ENCODE data around the gene PRPF40B.

PRPF40B gene

DNA sequence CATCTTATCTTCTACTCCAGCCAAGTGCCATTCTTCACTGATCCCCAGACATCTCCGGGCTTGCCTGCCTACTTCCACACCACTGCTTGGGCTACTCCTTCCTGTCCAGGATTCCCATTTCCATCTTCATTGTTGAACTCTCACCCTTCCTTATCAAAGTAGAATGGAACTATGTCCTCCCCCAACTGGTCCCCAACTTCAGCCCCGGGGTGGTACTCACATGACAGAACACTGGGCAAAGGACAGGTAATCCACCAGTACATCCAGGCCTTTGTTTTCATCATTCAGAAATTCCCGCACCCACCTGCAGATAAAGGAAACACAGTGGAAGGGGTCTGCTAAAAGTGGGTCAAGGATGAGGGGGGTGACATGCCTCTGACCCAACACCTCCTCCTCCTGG lies 38.4 kb downstream of the PRPF40B start:
- DNase-seq: no peak

DNA sequence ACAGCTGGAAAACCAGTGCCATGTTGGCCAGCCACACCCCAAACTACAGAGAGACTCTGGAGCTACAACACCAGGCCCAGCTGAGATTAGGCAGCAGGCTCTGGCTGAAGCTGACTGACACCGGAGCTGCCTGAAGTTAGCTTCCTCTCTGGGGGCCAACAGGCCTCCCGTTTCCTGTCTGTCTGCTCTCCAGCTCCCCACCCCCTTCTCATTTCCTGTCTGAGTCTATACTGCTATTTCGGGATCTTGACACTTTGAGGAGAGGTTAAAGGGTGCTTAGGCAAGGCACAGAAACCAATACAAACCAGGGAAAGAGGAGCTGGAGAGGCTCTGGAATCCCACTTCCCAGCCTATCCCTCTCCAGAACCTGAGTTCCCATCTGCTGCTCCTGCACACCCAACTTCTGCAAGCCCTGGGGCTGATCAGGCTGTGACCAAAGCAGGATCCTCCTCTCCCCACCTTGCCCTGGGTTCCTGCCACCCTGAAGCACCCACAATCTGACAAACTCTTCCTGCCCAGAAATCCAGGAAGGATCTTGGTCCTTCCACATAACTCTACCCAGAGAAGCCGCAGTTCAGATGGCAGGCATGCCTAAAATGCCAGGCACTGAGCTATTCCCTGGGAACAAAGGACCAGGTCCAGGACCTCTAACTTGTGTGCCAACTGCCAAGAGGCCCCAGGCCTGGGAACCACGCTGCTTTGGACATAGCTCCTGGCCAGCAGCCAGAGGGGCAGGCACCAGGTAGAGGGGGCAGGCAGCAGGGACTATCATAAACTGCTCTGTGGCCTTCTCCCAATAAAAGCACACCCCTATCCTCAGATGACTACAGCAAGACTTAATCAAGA lies 39.9 kb downstream of the PRPF40B start:
- peak; percentile 95 for DNase-seq

DNA sequence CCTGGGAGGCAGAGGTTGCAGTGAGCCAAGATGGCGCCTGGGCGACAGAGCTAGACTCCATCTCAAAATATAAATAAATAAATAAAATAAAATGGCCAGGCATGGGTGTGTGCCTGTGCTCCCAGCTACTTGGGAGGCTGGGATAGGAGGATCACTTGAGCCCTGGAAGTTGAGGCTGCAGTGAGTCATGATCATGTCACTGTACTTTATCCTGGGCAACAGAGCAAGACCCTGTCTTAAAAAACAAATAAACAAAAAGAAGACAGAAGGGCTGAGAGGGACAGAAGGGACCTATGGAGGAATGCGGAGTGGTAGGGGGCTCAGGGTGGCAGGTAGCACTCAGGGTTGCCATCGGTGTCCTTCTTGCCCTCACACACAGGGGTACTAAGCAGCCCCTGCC lies 40.8 kb downstream of the PRPF40B start:
- no peak for DNase-seq

DNA sequence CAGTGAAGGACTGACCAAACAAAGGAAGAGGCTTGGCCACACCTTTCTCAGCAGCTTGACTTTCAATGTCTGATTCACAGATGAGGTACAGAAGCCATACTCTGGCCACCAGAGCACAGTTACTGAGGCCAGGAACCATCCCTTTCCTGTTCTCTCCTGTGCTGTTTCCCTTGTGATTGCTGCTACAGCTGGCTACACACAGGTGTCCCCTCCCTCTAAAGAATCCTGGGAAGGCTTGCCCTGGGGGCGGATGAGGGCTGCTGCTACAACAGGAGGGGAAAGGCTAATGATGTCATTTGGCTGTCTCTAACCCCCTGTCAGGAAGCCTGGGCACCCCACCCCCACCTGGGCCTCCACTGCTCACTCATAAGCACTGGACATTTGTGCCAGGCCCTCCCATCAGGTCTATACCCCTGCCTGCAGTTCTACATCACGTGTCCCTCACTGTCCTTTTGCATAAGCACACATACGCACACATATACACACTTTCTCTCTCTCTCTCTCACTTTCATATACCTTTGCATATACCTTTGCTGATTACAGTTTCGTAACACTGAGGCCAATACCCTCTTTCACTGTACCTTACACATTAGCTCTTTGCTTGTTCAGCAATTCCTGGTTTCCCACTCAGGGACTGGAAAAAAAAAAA lies 41.4 kb downstream of the PRPF40B start:
- no peak for DNase-seq

DNA sequence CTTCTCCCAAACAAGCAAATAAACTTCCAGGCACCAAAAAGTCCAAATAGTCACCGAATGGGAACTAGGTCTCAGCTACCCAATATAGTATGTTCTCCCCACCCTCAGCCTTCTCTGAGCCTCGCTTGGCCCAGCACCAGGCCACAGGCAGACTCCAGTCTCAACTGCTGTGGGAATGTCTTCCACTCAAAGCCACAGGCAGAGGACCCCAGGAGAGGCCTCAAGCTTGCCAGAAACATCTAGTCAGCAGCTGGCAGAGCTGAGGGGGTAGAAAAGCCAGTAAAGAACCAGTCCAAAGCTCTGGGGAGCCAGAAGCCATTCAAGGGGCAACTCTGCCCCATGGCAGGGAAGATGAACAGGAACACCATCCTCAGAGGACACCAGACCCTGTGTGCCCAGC lies 42.0 kb downstream of the PRPF40B start:
- no peak for DNase-seq

DNA sequence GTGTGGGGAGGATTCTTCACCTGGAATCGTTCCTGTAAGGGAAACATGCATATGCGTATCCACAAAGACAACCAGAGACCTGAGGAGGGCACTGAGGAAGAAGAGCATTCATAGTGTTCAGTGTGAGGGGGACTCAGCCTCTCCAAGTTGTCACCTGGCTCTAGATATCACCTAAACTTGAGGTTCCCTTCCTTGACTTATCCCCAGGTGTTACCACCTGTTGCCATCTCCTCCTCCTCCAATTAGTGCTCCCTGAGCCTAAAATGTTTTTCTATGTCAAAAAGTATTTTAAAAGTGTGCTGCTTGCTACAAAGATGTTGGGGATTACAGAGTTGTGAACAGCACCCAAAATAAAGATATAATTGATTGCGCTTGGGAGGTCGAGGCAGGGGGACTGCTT lies 42.8 kb downstream of the PRPF40B start:
- DNase-seq: no peak

DNA sequence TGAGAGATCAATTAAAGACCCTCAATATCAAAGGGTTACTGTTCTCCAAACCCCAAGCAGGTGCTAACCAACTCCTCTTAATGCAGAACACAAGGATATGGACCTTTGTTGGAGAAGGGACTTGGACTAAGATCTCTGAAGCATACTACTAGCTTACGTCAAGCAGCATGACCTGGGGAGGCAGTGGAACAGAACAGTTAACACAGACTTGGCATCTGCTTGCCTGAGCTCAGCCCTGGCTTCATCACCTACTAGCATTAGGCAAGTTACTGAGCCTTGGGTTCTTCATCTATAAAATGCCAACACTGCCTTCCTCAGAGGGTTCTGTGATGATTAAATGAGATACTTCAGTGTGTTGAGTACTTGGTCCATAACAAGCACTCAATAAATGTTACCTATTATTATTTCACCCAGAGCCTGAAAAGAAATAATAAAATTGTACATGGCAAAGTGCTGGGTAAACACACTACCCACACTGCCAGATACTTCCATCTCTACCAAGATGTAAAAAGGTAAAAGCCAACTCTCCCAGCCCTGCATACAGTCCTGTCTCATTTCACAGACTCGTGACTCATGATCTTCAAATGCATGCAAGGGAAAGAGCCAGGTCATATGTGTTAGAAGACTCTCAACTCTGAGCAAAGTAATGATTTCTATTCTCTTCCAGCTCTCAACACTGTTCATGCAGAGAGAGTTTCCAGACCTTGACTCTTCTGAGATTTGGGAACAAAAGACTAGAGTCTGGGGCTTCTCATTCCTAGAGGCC lies 44.1 kb downstream of the PRPF40B start:
- DNase-seq: no peak

DNA sequence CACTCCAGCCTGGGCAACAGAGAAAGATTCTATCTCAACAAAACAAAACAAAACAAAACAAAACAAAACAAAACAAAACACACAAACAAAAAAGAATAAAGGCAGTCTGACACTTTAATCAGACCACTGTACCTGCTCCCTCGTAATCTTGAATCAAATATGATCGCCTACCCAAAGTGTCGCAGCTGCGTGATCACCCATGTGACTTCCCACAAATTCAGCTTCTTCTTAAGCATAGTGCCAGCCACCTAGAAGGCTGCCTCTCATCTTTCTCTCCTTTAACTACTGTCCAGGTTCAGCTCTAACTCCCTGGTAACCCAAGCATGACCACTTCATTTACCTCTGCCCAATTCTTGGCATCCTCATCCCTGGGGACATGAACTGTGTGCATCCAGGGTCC lies 46.4 kb downstream of the PRPF40B start:
- DNase-seq: no peak

DNA sequence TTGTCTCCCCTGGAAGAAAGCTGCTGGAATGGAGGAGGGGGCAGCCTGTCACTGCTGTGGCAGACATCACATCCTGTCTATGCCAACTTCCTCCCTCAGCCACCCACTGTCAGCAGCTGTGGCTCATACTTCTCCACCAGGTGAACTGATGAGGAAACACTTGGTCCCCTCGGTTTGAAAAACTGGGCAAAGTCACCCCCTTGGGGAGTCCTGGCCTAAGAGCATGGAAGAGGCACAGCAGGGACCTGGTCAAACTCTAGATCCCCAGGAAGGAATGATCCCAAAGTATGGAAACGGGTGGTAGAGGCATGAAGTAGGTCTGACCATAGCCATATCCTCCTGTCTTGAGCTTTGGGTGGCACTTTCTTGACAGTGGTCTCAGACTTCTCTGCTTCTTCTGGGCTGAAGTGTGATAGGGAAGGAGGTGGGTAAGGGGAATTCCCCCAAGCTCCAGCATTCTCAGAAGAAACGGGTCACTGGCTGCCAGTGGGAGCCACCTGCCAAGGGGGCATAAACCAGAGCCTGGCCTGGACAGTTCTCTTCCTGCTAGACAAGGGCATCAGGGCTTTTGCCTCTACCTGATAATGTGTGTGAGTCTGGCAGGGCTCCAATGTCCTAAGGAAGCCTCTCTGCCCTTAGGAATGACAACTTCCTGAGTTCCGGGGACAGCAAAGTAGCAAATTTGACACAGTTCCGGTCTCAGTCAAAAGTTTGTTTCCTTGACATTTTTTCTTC lies 47.8 kb downstream of the PRPF40B start:
- peak; percentile 51 for DNase-seq

DNA sequence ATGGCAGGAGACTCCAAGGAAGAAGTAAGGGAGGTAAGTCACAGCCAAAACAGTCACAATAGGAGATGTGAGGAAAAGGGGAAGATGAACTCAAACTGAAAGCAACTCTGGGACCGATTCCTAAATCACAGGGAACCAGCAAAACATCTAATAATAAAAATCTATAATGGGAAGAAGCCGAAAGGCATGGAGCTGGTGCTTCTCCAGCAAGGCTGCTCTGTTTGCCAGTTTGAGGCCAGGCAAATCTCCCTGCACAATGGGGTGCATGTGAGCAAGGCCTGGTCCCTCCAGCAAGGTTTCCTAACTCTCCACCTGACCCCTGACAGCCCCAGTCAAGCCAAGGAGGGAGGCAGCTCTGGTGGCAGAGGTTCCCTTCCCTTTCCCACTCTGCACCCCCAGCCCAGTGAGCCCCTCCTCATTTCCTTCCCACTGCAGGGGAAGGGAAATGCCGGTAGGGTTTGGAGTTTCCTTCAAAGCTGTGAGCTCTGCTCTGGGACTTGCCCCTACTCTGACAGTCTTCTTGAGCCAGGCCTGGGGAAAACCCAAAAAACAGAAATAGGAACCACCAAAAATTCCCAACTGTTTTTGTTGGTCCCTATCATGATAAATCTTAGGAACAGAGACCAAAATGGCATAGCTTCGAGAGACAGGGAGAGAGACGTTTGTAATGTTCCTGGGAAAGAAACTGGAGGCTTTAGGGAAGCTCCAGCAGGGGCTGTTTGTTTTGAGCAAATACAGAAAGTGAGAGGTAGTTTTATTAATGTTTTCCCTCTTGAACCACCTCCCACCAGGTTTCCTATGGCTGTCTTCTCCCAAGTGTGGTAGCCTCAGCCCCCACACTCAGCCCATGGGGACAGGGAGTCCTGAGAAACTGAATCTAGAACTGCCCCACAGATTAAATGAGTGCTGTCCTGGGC lies 49.2 kb downstream of the PRPF40B start:
- peak; percentile 87 for DNase-seq

DNA sequence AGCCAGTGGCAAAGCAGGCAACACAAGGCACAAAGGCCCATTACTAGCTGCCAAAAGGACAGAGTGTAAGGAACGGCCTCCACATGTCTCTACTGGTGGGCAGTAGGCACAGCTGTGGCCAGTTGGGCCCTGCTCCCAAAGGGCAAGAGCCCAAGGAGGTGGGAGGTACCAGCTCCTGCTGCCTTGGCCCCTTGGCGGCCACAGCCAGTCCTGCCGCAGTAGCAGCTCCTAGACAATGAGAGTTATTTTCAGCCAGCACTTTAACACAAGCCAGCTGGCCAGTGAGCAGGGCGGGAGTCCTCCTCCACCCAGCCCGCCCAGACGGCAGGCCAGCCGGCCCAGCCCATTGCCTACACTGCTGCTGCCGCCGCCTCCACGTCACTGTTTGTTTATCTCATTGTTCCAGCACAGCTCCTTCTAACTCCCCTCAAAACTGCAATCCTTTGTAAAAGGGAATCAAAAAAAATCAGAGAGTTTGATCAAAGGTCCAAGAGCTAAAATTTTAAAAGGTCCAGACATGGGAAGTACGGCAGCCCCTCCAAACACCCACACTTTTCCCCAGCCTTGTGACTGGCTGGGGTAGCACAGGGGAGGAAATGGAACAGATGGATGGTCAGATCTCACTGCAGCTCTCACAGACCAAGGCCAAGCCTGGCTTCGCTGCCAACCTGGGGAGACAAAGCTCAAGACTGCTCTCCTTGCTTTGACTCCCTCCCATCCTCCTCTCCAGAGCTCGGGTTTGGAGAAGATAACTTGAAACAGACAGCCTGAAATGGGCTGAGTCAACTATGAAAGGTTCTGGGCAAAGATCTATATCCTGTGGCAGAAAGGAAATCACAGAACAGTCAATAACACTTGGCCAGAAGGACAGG lies 50.3 kb downstream of the PRPF40B start:
- peak; percentile 43 for DNase-seq

DNA sequence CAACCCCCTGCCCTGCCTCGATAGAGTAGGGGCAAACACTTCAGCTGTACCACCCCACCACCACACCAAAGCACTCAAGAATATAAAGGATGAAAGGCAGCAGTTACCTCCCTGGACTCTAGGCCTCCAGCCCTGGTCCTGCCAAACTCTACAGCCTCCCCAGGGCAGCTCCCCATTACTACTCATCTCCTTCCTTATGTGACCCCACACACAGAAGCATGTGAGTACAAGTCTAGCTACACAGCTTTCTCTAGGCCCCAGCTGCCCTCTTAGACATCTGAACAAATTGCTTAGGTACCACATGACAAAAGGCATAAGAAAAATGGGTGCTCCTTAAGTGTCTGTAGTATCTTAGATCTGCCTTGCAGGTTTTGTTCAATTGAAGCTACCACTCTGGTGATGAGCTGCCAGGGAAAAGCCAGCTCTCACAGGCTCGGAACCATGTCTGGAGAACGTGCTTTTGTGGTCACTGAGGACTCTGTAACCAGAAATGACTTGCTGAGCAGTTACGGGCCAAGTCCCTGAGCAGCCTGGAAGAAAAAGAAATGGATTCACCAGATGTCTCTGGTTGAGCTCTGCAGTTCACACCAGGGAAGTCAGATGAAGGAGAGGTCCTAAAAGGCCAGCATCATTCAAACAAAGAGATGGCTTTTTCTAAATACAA lies 51.1 kb downstream of the PRPF40B start:
- DNase-seq: no peak

DNA sequence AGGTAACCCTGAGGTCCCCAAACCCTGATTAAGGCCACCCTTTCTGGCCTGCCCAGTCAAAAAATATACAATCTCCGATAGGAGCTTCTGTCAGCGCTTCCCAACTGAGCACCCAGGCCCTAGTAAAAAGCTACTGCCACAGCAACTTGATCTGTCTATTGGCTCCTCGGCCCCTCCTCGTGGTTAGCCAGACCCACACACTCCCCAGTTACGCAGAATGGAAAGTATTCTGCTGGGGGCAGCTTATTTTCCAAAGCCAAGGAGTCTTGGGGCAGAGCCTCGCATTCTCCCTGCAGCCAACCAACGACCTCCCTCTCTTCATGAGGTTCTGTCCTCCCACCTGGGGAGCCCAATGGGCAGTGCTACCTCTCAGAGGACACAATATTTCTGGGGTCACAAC lies 51.8 kb downstream of the PRPF40B start:
- DNase-seq: no peak

DNA sequence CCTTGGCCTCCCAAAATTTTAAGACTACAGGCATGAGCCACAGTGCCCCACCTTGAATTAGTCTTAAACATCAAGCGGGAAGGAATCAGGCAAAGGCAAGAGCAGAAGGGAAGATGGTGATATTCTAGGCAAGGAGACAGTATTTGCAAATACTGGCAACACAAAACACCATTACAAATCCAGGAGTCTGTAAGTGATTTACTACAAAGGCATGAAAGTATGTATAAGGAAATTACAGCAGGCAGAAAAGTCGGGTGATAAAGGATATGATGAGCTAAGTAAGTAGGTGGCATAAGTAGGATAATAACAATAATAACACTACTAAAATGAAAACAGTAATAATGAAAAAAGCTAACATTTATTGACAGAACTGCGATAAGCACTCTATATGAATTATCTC lies 55.4 kb downstream of the PRPF40B start:
- DNase-seq: no peak

DNA sequence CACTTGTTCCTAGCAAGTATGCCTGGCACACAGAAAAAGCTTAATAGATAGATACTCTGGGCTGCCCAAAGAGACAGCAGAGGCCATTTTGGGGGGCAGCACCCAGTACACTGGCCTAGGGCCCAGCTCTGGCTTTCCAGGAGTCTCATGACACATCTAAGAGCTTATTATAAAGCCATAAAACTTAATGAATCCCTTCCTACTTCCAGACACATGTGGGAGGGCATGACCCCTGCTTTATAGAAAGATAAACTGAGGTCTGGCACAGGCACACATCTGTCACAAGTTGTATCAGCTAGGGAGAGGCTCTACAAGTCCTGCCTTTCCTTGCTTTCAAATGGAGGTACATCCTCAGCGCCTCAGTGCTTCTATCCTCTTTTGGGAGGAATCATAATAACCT lies 56.7 kb downstream of the PRPF40B start:
- DNase-seq: no peak

DNA sequence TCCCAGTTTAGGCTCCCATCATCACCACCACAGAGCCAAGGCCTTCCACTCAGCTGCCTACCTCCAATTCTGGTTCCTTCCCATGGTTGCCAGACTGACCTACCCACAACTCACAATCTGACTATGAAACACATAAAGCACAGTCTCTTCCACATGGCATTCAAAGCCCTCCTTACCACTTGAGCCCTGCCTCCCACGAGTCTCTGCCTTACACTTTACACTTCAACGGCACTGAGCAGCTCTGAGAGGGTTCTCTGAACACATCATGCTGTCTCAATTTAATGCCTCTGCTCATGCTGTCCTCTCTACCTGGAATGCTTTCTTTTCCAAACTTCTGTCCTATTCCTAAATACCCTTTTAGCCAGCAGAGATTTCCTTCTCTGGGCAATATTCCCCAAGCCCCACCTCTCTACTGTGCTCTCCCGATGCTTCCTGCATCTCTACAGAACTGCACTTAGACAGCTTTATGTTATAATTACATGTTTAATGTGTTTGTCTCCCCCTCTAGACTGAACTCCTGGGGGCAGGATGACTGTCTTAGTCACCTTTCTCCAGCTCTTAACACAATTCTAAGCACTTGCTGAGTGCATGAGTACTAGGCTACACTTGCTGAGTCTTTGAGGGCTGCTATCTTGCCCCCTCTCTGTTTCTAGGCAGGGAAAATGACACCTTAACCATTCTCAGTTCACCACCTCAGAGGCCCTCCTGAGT lies 60.4 kb downstream of the PRPF40B start:
- no peak for DNase-seq

DNA sequence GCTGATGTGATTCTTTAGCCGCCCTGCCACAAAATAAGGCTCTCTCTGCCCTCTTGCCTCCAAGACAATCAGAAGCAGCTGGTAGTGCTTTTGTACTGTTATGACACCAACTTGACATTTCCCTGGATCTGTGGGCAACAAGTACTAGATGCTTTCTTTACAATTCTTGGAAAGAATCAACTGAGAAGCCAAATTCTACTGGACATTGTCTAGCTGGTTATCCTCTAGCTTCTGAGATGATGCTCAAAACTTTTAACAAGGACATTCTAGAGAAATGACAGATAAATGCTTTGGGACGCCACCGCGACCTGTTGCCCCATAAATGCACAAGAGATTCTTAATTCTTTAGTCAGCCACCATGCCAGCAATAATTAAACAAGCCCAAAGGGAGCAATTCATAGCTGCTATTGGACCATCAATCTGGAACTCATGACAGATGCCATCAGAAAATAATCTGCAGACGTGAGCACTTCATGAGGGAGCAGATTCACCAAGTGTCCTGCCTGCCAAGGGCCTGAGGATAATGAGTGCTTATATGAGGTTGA lies 61.0 kb downstream of the PRPF40B start:
- no peak for DNase-seq

DNA sequence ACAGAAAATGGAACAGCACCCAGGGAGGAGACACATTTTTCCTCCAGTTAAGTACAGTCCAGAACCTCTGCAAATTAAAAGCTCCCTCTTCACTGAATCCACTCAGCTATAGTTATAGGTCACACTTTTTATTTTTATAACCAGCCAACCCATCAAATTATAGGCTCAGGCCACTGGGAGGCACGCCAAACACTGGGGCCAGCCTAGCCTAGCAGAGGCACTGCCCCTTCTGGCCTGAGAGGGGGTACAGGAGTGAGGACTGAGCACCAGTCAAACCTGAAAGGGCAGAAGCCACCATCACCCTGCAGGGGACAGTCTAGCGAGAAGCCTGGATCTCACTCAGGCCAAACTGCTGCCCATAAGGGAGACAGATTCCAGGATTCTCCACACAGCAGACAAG lies 64.6 kb downstream of the PRPF40B start:
- no peak for DNase-seq

DNA sequence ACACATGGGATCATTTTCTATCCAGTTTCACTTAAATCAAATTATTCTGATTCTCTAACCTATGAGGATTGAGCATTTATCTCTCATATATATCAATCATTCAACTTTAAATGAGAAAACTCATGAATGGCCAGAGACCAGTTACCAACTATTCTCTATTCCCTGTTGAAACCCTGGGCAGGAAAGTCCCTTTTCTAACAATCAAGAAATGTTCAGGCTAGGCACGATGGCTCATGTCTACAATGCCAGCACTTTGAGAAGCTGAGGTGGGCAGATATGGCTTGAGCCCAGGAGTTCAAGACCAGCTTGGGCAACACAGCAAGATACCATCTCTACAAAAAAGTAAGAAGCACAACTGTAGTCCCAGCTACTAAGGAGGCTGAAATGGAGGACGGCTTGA lies 65.9 kb downstream of the PRPF40B start:
- peak; percentile 54 for DNase-seq
